GM23248 (cell line): ENCODE results near the gene ZNF532. TPM values are rescaled to one million over a fixed set of nuclear protein-coding genes. Genes with fewer than 3 reads are reported as not detected.

Experiments
- DNase-seq: peaks from one replicate; pipeline ENCODE4 v3.0.0-alpha.2; 2015
- H2AFZ ChIP-seq: fragments of 200-600 bp; sonication (generic); 2 replicates; pipeline ENCODE4 v1.6.1; 2016; ENCODE audit warnings: antibody characterized with exemption
- H3F3A ChIP-seq: fragments of 200-600 bp; sonication (generic); 2 replicates; pipeline ENCODE4 v1.6.1; 2016; ENCODE audit warnings: mild to moderate bottlenecking, antibody characterized with exemption, mixed run types; ENCODE audit not compliant: insufficient read depth
- H3K27ac ChIP-seq: fragments of 200-600 bp; sonication (generic); 2 replicates; pipeline ENCODE4 v1.5.1; 2016; ENCODE audit warnings: mild to moderate bottlenecking
- H3K27me3 ChIP-seq: fragments of 200-600 bp; sonication (generic); replicated peaks from 2 replicates; pipeline ENCODE4 v1.6.1; 2016; ENCODE audit warnings: mild to moderate bottlenecking; ENCODE audit not compliant: insufficient read depth
- H3K36me3 ChIP-seq: fragments of 200-600 bp; sonication (generic); 2 replicates; pipeline ENCODE4 v1.6.1; 2016; ENCODE audit warnings: low read depth, mild to moderate bottlenecking
- H3K4me1 ChIP-seq: fragments of 200-600 bp; sonication (generic); 2 replicates; pipeline ENCODE4 v1.6.1; 2016; ENCODE audit warnings: mild to moderate bottlenecking; ENCODE audit not compliant: insufficient read depth
- H3K4me2 ChIP-seq: fragments of 200-600 bp; sonication (generic); one replicate; pipeline ENCODE4 v1.6.1; 2016; ENCODE audit warnings: mild to moderate bottlenecking; ENCODE audit not compliant: unreplicated experiment
- H3K4me3 ChIP-seq: fragments of 200-600 bp; sonication (generic); 2 replicates; pipeline ENCODE4 v1.5.1; 2016; ENCODE audit warnings: mild to moderate bottlenecking
- H3K79me2 ChIP-seq: fragments of 200-600 bp; sonication (generic); 2 replicates; pipeline ENCODE4 v1.6.1; 2016; ENCODE audit warnings: mild to moderate bottlenecking; ENCODE audit not compliant: insufficient read depth
- H3K9ac ChIP-seq: fragments of 200-600 bp; sonication (generic); 2 replicates; pipeline ENCODE4 v1.6.1; 2016; ENCODE audit warnings: mild to moderate bottlenecking
- H3K9me2 ChIP-seq: fragments of 200-600 bp; sonication (generic); 2 replicates; pipeline ENCODE4 v1.6.1; 2016; ENCODE audit warnings: mixed run types, mild to moderate bottlenecking, moderate library complexity; ENCODE audit not compliant: insufficient read depth
- H3K9me3 ChIP-seq: fragments of 200-600 bp; sonication (generic); one replicate; pipeline ENCODE4 v1.6.1; 2017; ENCODE audit warnings: low read depth
- H4K20me1 ChIP-seq: fragments of 200-600 bp; sonication (generic); 2 replicates; pipeline ENCODE4 v1.6.0; 2016; ENCODE audit not compliant: insufficient read depth
- EZH2 ChIP-seq: fragments of 200-600 bp; sonication (generic); IDR thresholded peaks from 2 replicates; pipeline ENCODE4 v1.6.1; 2018; ENCODE audit warnings: antibody characterized with exemption, mild to moderate bottlenecking; ENCODE audit not compliant: insufficient read depth, poor library complexity, severe bottlenecking
- EZH2phosphoT487 ChIP-seq: fragments of 200-600 bp; sonication (generic); IDR thresholded peaks from 2 replicates; pipeline ENCODE4 v1.6.1; 2018; ENCODE audit warnings: antibody characterized with exemption, moderate library complexity, mild to moderate bottlenecking, low read depth; ENCODE audit not compliant: insufficient read depth
- WGBS, 2 experiments: methylation state at CpG; one replicate each; pipeline ENCODE4 v1.1.6; 2015 to 2017; ENCODE audit warnings: low lambda C conversion rate in 2 of 2, low coverage in 1 of 2; ENCODE audit errors: missing lambda C conversion rate in 2 of 2; 5-methylcytosine and 5-hydroxymethylcytosine counted together
- in situ Hi-C: fragments of 300-500 bp; cut with MboI; formaldehyde crosslinking; loops from 2 replicates; pipeline ENCODE4 v1.15.0; 2020
- polyA plus RNA-seq: library from polyadenylated mRNA; unstranded; fragments of >200 nt; fragmentation: Nextera tagmentation; extraction: Ambion mirVana; gene quantifications from 2 replicates; pipeline ENCODE4 v1.2.1, GENCODE V29; 2016
- total RNA-seq: library from RNA; depleted of rRNA; stranded (reverse); fragments of >200 nt; shearing (Covaris generic); gene quantifications from 2 replicates; pipeline ENCODE4 v1.2.3, GENCODE V29; 2014

Gene ZNF532
- total and polyA plus RNA-seq, 2 experiments from 2014 or later, result 13.2 to 31.9 TPM

- Histone ChIP-seq H3K4me2 (no peak overlapping the region), H3K27ac (no peak overlapping the region), H3K4me3 (no peak overlapping the region), H3F3A (0 out of 2 replicates have a peak, but pooled peaks cover 15% of the 10 kb centered on the region), H3K4me1 (peaks cover 13% of the 10 kb centered on the region; the same call in 1 of the 2 replicates), H2AFZ (no peak overlapping the region), H3K36me3 (no peaks in the 10 kb centered on the region), H3K27me3 (no peaks in the 10 kb centered on the region), H3K9me2 (no peaks in the 10 kb centered on the region), H4K20me1 (no peaks in the 10 kb centered on the region), H3K9ac (no peak overlapping the region), H3K79me2 (no peaks in the 10 kb centered on the region), H3K9me3 (no peaks in the 10 kb centered on the region)
- TF ChIP-seq EZH2 (no peak), EZH2phosphoT487 (no peak)
- DNase-seq, result no peak
- in situ Hi-C loops, result no loop called here
- WGBS, 2 experiments, result 78 to 82% methylated on average over 4 of the region's 4 CpGs
Observed at GRCh38 chr18:59011289-59011688, 146.6 kb downstream of the ZNF532 start.

DNA sequence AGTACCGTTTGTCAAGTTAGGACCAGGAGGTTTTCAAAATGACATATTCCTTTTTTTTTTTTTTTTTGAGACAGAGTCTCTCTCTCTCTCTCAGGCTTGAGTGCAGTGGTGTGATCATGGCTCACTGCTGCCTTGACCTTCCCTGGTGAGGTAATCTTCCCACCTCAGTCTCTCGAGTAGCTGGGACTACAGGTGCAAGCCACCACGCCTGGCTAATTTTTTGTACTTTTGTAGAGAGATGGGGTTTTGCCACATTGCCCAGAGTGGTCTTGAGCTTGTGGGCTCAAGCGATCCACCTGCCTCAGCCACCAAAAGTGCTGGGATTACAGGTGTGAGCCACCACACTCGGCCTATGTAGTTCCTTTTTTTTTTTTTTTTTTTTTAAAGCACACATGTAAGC lies 147.1 kb downstream of the ZNF532 start:
- 83 to 88% methylated on average over 5 of the region's 5 CpGs for WGBS, 2 experiments
- Histone ChIP-seq H3K79me2 (no peaks in the 10 kb centered on the region), H3K27me3 (no peaks in the 10 kb centered on the region), H3K4me3 (no peak overlapping the region), H3K9me3 (no peaks in the 10 kb centered on the region), H2AFZ (no peak overlapping the region), H3K9me2 (no peaks in the 10 kb centered on the region), H3F3A (0 out of 2 replicates have a peak, but pooled peaks cover 14% of the 10 kb centered on the region), H4K20me1 (no peaks in the 10 kb centered on the region), H3K27ac (no peak overlapping the region), H3K36me3 (no peaks in the 10 kb centered on the region), H3K9ac (no peak overlapping the region), H3K4me2 (no peak overlapping the region), H3K4me1 (peaks cover 13% of the 10 kb centered on the region; the same call in 1 of the 2 replicates)
- no peak for DNase-seq
- TF ChIP-seq EZH2phosphoT487 (no peak), EZH2 (no peak)
- in situ Hi-C loops, result no loop called here

DNA sequence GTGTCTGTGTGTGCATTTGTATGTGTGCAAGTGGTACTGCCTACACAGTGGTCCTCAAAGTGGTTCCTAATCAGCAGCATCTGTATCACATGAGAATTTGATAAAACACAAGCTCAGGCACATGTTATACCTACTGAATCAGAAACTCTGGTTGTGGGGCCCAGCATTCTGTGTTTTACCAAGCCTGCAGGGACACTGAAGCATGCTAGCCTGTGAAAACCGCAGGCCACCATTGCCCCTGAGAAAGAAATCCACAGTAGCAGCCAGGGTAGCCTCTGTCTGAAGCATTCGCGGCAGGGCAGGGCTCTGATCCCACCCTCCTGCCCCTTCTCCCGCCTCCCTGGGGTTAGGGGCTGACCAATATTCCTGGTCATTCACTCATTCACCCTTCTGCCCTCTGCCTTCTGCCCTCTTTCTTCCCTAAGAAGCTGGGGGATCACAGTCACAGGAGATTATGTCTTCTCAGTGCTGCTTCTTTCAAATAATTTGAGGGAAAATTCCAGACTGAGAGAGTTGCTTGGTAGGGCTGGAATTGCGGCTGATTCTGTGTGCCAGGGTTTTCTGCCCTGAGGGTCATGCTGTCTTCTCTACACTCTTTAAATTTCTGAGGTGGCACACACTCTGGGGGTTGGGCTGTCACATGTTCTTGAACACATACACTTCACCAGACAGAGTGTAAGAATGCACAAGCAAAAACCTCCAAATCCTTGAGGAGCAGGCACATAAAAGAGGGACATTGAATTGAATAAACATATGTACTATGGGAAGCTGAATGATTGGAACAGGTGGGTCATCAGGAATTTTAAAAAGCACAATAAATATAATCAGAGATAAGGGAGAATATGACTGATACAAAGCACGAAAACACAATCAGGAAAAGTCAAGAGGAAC lies 148.4 kb downstream of the ZNF532 start:
- no peak overlapping the region for H2AFZ ChIP-seq

DNA sequence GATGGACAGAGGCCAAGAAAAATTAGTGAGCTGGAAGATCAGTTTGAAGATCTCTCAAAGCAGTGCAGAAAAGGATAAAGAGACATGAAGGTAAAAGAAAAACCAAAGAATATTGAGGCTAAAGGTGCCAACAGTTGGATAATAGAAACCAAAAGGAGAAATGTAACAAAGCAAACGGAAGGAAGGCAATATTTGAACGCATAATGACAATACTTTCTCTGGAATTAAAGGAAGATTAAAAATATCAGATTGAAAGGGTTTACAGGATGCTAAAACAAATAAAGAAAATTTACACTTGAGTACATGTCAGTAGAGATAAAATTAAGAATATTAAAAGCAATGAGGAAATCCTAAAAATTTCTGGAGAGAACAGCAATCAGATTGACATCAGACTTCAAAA lies 149.1 kb downstream of the ZNF532 start:
- no peak overlapping the region for H3K27ac ChIP-seq
- no peak for DNase-seq
- no peaks in the 10 kb centered on the region for H4K20me1 ChIP-seq
- H3K9ac ChIP-seq, result no peak overlapping the region
- no peaks in the 10 kb centered on the region for H3K79me2 ChIP-seq
- H3K4me2 ChIP-seq, result no peak overlapping the region
- no peaks in the 10 kb centered on the region for H3K9me3 ChIP-seq
- H3K4me3 ChIP-seq, result no peak overlapping the region
- in situ Hi-C loops, result no loop called here
- H3K27me3 ChIP-seq, result no peaks in the 10 kb centered on the region
- no peaks in the 10 kb centered on the region for H3F3A ChIP-seq
- H3K4me1 ChIP-seq, result peaks cover 5% of the 10 kb centered on the region; the same call in 1 of the 2 replicates
- H3K36me3 ChIP-seq, result no peaks in the 10 kb centered on the region
- no peaks in the 10 kb centered on the region for H3K9me2 ChIP-seq
- no peak for TF ChIP-seq EZH2phosphoT487
- no peak for TF ChIP-seq EZH2
- no peak overlapping the region for H2AFZ ChIP-seq
- WGBS, 2 experiments, result 95% methylated on average over 2 of the region's 2 CpGs

More for the DNA sequence above, 148.4 kb downstream of the ZNF532 start:
- peaks cover 11% of the 10 kb centered on the region; the same call in 1 of the 2 replicates for H3K4me1 ChIP-seq
- DNase-seq, result no peak
- H3K4me3 ChIP-seq, result no peak overlapping the region
- no peaks in the 10 kb centered on the region for H3K36me3 ChIP-seq
- TF ChIP-seq EZH2phosphoT487 (no peak), EZH2 (no peak)
- H3K79me2 ChIP-seq, result no peaks in the 10 kb centered on the region
- no peaks in the 10 kb centered on the region for H3K9me2 ChIP-seq
- H3F3A ChIP-seq, result 0 out of 2 replicates have a peak, but pooled peaks cover 4% of the 10 kb centered on the region
- no peak overlapping the region for H3K4me2 ChIP-seq
- WGBS, 2 experiments, result 78 to 83% methylated on average over 6 of the region's 6 CpGs
- no peaks in the 10 kb centered on the region for H4K20me1 ChIP-seq
- no peak overlapping the region for H3K27ac ChIP-seq
- no peaks in the 10 kb centered on the region for H3K27me3 ChIP-seq
- H3K9me3 ChIP-seq, result no peaks in the 10 kb centered on the region
- in situ Hi-C loops, result no loop called here
- no peak overlapping the region for H3K9ac ChIP-seq
